ENCODE data around the gene TMEM89. TPM values are rescaled to one million over a fixed set of nuclear protein-coding genes. Genes with fewer than 3 reads are reported as not detected.

TMEM89 gene
- total and polyA plus RNA-seq, 2 experiments from 2014 or later: not detected

DNA sequence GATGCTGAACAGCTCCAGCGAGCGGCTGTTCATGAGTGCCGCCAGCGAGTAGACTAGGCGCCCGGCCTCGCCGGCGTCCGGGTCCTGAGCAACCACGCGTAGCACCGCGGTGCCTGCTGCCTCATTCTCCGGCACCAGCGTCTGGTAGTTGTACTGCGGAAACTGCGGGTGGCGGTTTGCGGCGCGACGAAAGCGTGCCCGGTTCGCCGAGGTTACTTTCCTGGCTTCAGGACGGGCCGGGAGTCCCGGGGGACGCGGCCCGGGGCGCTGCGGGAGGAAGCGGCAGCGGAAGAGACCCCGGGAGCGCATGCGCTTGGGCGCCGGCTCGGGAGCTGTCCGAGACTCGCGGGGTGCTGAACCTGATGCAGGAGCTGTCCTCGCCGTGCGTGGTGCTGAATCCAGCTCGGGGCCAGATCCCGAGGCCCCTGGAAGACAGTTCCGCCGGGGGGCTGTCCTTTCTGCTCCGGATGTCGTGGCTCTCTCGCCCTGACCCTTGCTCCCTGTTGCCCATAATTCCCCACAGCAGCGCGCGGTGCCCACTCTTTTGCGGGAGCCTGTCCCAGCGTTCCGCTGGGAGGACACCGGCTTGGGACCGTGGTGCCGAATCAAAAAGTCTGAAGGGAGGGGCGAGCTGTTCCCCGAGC is 40.1 kb upstream of the TMEM89 start:
- H3K27me3 Mint-ChIP-seq (ENCODE audit: insufficient read depth, low read depth, poor library complexity): peaks cover 34% of the 10 kb centered on the region
- 0 out of 2 replicates have a peak overlapping the region, but pooled peaks have one; percentile 18 for H2AFZ ChIP-seq
- H3K4me1 ChIP-seq (ENCODE audit: insufficient read depth): no peaks in the 10 kb centered on the region; the same call in 1 of the 2 replicates
- H3K9me3 Mint-ChIP-seq: peaks cover 4% of the 10 kb centered on the region; the same call in 2 of the 3 replicates
- H3K4me1 Mint-ChIP-seq: peaks cover 19% of the 10 kb centered on the region
- peak overlapping the region; percentile 73 for H3K4me3 ChIP-seq
- H3K36me3 ChIP-seq (ENCODE audit: insufficient read depth): no peaks in the 10 kb centered on the region
- peaks cover 43% of the 10 kb centered on the region for H3K36me3 Mint-ChIP-seq (ENCODE audit: low read depth)
- peak overlapping the region; percentile 95 for H3K4me2 ChIP-seq
- no peak overlapping the region for H3K27ac ChIP-seq (ENCODE audit: low read depth)
- H3K9me2 ChIP-seq (ENCODE audit: insufficient read depth): no peaks in the 10 kb centered on the region
- no peaks in the 10 kb centered on the region for H3K79me2 ChIP-seq (replicated peaks; ENCODE audit: insufficient read depth)
- peak; percentile 2 for ATAC-seq
- TF ChIP-seq, protein P1, sequence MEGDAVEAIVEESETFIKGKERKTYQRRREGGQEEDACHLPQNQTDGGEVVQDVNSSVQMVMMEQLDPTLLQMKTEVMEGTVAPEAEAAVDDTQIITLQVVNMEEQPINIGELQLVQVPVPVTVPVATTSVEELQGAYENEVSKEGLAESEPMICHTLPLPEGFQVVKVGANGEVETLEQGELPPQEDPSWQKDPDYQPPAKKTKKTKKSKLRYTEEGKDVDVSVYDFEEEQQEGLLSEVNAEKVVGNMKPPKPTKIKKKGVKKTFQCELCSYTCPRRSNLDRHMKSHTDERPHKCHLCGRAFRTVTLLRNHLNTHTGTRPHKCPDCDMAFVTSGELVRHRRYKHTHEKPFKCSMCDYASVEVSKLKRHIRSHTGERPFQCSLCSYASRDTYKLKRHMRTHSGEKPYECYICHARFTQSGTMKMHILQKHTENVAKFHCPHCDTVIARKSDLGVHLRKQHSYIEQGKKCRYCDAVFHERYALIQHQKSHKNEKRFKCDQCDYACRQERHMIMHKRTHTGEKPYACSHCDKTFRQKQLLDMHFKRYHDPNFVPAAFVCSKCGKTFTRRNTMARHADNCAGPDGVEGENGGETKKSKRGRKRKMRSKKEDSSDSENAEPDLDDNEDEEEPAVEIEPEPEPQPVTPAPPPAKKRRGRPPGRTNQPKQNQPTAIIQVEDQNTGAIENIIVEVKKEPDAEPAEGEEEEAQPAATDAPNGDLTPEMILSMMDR (conservative IDR thresholded peaks at IDR 0.05; ENCODE audit: low read depth in 2 of 2): no peak
- TF ChIP-seq ZNF114 (CRISPR knock-in tag; IDR thresholded peaks at IDR 0.05): peak; percentile 92; the same call in 1 of the 2 replicates
- peak; percentile 64; the same call in 1 of the 2 replicates for TF ChIP-seq CREB1 (CRISPR knock-in tag; IDR thresholded peaks at IDR 0.05; ENCODE audit: low read depth)
- no peak for TF ChIP-seq EZH2phosphoT487 (IDR thresholded peaks at IDR 0.05; ENCODE audit: unreplicated experiment)
- TF ChIP-seq, protein P2, sequence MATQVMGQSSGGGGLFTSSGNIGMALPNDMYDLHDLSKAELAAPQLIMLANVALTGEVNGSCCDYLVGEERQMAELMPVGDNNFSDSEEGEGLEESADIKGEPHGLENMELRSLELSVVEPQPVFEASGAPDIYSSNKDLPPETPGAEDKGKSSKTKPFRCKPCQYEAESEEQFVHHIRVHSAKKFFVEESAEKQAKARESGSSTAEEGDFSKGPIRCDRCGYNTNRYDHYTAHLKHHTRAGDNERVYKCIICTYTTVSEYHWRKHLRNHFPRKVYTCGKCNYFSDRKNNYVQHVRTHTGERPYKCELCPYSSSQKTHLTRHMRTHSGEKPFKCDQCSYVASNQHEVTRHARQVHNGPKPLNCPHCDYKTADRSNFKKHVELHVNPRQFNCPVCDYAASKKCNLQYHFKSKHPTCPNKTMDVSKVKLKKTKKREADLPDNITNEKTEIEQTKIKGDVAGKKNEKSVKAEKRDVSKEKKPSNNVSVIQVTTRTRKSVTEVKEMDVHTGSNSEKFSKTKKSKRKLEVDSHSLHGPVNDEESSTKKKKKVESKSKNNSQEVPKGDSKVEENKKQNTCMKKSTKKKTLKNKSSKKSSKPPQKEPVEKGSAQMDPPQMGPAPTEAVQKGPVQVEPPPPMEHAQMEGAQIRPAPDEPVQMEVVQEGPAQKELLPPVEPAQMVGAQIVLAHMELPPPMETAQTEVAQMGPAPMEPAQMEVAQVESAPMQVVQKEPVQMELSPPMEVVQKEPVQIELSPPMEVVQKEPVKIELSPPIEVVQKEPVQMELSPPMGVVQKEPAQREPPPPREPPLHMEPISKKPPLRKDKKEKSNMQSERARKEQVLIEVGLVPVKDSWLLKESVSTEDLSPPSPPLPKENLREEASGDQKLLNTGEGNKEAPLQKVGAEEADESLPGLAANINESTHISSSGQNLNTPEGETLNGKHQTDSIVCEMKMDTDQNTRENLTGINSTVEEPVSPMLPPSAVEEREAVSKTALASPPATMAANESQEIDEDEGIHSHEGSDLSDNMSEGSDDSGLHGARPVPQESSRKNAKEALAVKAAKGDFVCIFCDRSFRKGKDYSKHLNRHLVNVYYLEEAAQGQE (IDR thresholded peaks at IDR 0.05; ENCODE audit: unreplicated experiment): peak; percentile 100
- peak; percentile 47; the same call in 1 of the 2 replicates for TF ChIP-seq POLR2AphosphoS5 (IDR thresholded peaks at IDR 0.05; ENCODE audit: low read depth)
- TF ChIP-seq NANOG (IDR thresholded peaks at IDR 0.05; ENCODE audit: borderline replicate concordance): no peak
- TF ChIP-seq STAT1 (IDR thresholded peaks at IDR 0.05; ENCODE audit: unreplicated experiment): no peak
- TF ChIP-seq, protein P3, sequence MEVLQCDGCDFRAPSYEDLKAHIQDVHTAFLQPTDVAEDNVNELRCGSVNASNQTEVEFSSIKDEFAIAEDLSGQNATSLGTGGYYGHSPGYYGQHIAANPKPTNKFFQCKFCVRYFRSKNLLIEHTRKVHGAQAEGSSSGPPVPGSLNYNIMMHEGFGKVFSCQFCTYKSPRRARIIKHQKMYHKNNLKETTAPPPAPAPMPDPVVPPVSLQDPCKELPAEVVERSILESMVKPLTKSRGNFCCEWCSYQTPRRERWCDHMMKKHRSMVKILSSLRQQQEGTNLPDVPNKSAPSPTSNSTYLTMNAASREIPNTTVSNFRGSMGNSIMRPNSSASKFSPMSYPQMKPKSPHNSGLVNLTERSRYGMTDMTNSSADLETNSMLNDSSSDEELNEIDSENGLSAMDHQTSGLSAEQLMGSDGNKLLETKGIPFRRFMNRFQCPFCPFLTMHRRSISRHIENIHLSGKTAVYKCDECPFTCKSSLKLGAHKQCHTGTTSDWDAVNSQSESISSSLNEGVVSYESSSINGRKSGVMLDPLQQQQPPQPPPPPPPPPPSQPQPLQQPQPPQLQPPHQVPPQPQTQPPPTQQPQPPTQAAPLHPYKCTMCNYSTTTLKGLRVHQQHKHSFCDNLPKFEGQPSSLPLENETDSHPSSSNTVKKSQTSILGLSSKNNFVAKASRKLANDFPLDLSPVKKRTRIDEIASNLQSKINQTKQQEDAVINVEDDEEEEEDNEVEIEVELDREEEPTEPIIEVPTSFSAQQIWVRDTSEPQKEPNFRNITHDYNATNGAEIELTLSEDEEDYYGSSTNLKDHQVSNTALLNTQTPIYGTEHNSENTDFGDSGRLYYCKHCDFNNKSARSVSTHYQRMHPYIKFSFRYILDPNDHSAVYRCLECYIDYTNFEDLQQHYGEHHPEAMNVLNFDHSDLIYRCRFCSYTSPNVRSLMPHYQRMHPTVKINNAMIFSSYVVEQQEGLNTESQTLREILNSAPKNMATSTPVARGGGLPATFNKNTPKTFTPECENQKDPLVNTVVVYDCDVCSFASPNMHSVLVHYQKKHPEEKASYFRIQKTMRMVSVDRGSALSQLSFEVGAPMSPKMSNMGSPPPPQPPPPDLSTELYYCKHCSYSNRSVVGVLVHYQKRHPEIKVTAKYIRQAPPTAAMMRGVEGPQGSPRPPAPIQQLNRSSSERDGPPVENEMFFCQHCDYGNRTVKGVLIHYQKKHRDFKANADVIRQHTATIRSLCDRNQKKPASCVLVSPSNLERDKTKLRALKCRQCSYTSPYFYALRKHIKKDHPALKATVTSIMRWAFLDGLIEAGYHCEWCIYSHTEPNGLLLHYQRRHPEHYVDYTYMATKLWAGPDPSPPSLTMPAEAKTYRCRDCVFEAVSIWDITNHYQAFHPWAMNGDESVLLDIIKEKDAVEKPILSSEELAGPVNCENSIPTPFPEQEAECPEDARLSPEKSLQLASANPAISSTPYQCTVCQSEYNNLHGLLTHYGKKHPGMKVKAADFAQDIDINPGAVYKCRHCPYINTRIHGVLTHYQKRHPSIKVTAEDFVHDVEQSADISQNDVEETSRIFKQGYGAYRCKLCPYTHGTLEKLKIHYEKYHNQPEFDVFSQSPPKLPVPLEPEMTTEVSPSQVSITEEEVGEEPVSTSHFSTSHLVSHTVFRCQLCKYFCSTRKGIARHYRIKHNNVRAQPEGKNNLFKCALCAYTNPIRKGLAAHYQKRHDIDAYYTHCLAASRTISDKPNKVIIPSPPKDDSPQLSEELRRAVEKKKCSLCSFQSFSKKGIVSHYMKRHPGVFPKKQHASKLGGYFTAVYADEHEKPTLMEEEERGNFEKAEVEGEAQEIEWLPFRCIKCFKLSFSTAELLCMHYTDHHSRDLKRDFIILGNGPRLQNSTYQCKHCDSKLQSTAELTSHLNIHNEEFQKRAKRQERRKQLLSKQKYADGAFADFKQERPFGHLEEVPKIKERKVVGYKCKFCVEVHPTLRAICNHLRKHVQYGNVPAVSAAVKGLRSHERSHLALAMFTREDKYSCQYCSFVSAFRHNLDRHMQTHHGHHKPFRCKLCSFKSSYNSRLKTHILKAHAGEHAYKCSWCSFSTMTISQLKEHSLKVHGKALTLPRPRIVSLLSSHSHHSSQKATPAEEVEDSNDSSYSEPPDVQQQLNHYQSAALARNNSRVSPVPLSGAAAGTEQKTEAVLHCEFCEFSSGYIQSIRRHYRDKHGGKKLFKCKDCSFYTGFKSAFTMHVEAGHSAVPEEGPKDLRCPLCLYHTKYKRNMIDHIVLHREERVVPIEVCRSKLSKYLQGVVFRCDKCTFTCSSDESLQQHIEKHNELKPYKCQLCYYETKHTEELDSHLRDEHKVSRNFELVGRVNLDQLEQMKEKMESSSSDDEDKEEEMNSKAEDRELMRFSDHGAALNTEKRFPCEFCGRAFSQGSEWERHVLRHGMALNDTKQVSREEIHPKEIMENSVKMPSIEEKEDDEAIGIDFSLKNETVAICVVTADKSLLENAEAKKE (CRISPR knock-in tag; IDR thresholded peaks at IDR 0.05): no peak
- TF ChIP-seq, protein P4, sequence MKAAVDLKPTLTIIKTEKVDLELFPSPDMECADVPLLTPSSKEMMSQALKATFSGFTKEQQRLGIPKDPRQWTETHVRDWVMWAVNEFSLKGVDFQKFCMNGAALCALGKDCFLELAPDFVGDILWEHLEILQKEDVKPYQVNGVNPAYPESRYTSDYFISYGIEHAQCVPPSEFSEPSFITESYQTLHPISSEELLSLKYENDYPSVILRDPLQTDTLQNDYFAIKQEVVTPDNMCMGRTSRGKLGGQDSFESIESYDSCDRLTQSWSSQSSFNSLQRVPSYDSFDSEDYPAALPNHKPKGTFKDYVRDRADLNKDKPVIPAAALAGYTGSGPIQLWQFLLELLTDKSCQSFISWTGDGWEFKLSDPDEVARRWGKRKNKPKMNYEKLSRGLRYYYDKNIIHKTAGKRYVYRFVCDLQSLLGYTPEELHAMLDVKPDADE (IDR thresholded peaks at IDR 0.05): peak; percentile 52
- peaks cover 9% of the 10 kb centered on the region for H4K20me1 ChIP-seq (replicated peaks; ENCODE audit: insufficient read depth)
- no peaks in the 10 kb centered on the region for H3K27me3 ChIP-seq (ENCODE audit: insufficient read depth)
- H3F3A ChIP-seq (replicated peaks; ENCODE audit: low read depth): peaks cover 42% of the 10 kb centered on the region
- H3K4me3 Mint-ChIP-seq: peak overlapping the region; percentile 78
- peak; percentile 81 for DNase-seq (ENCODE audit: low spot score)
- H3K27ac Mint-ChIP-seq: no peak overlapping the region

Measured in GM23338 (cell line).